Astrocyte of the cerebellum (primary cell): Measurements from ENCODE around the gene HUWE1.

Experiments used
- DNase-seq: peaks from one replicate; pipeline ENCODE4 v3.0.0-alpha.2; 2011; ENCODE audit warnings: low read depth
- H3K4me3 ChIP-seq: 2 replicates; pipeline ENCODE4 v1.5.1; 2011; ENCODE audit warnings: mild to moderate bottlenecking, low read depth, low read length, moderate library complexity
- CTCF ChIP-seq: IDR thresholded peaks from 2 replicates; pipeline ENCODE4 v1.5.1; 2012; ENCODE audit warnings: low read length, low read depth, moderate library complexity, mild to moderate bottlenecking; ENCODE audit errors: missing control alignments
- in situ Hi-C: cut with HindIII; loops from 2 replicates; pipeline ENCODE4 v1.10.0; 2017; ENCODE audit warnings: low sequenced_read_pairs

The HUWE1 gene

GRCh38 chrX:53583571-53583970, 102.9 kb downstream of the HUWE1 start:
- in situ Hi-C loops: no loop called here
- TF ChIP-seq CTCF: no peak
- no peak overlapping the region for H3K4me3 ChIP-seq
- DNase-seq: no peak

GRCh38 chrX:53580742-53581504, 105.6 kb downstream of the HUWE1 start:
- no peak overlapping the region for H3K4me3 ChIP-seq
- DNase-seq: no peak
- no peak for TF ChIP-seq CTCF
- in situ Hi-C loops: no loop called here

- no peak overlapping the region for H3K4me3 ChIP-seq
- DNase-seq: no peak
- in situ Hi-C loops: no loop called here
- TF ChIP-seq CTCF: no peak
These were observed 115.0 kb downstream of the HUWE1 start for GRCh38 chrX:53571494-53571893.

GRCh38 chrX:53563324-53563723, 123.2 kb downstream of the HUWE1 start:
- in situ Hi-C loops: no loop called here
- no peak for DNase-seq
- TF ChIP-seq CTCF: no peak
- H3K4me3 ChIP-seq: no peak overlapping the region

- no peak for DNase-seq
- no peak for TF ChIP-seq CTCF
- in situ Hi-C loops: no loop called here
- no peak overlapping the region for H3K4me3 ChIP-seq
These were observed 124.6 kb downstream of the HUWE1 start for GRCh38 chrX:53561912-53562311.

GRCh38 chrX:53558646-53559045, 127.9 kb downstream of the HUWE1 start:
- DNase-seq: no peak
- H3K4me3 ChIP-seq: no peak overlapping the region
- TF ChIP-seq CTCF: no peak
- in situ Hi-C loops: no loop called here
